WTC11 (cell line): Measurements from ENCODE around the gene PTPRN2. TPM values are rescaled to one million over a fixed set of nuclear protein-coding genes. Genes with fewer than 3 reads are reported as not detected.

ENCODE experiments used
- ATAC-seq: fragments of 200-7000 bp; cut with Tn5 transposase; 2 replicates; pipeline ENCODE4 v1.10.0; 2021; ENCODE audit warnings: mild to moderate bottlenecking, moderate library complexity
- CTCF ChIA-PET: fragments of 300-600 bp; sonication (Branson Sonifier 250); formaldehyde crosslinking; loops from one replicate; lab custom pipeline; 2021; ENCODE audit warnings: antibody characterized with exemption; lab: Charles Lee
- POLR2A ChIA-PET: fragments of 350-600 bp; sonication (Branson Sonifier 250); formaldehyde crosslinking; loops from one replicate; lab custom pipeline; 2021; ENCODE audit warnings: antibody characterized with exemption; lab: Charles Lee
- DNase-seq: peaks from one replicate; pipeline ENCODE4 v3.0.0; 2021; ENCODE audit warnings: low spot score
- H3K27ac Mint-ChIP-seq: 2 replicates; pipeline ENCODE4 v1.8.0; 2021; ENCODE audit warnings: mixed read lengths
- H3K27me3 Mint-ChIP-seq: 2 replicates; pipeline ENCODE4 v1.8.0; 2021; ENCODE audit warnings: low read depth, mild to moderate bottlenecking, moderate library complexity, mixed read lengths
- H3K36me3 Mint-ChIP-seq: 2 replicates; pipeline ENCODE4 v1.8.0; 2021; ENCODE audit warnings: mixed read lengths
- H3K4me1 Mint-ChIP-seq: 2 replicates; pipeline ENCODE4 v1.8.0; 2022; ENCODE audit warnings: mixed read lengths
- H3K4me3 Mint-ChIP-seq: 2 replicates; pipeline ENCODE4 v1.8.0; 2021; ENCODE audit warnings: mild to moderate bottlenecking, moderate library complexity, mixed read lengths
- H3K9me3 Mint-ChIP-seq: 2 replicates; pipeline ENCODE4 v1.8.0; 2021; ENCODE audit warnings: mixed read lengths
- ESRRA ChIP-seq: sonication (generic); formaldehyde crosslinking; IDR thresholded peaks from 2 replicates; pipeline ENCODE4 v1.8.1; 2022; ENCODE audit warnings: mild to moderate bottlenecking, missing genetic modification reagents, borderline replicate concordance
- FOXJ3 ChIP-seq: sonication (generic); formaldehyde crosslinking; IDR thresholded peaks from 2 replicates; pipeline ENCODE4 v1.9.0; 2021; ENCODE audit warnings: missing genetic modification reagents, mild to moderate bottlenecking, borderline replicate concordance
- GTF2I ChIP-seq: fragments of 250-450 bp; sonication (Bioruptor Pico); conservative IDR thresholded peaks from 2 replicates; pipeline ENCODE4 v1.4.0; 2021; ENCODE audit warnings: mild to moderate bottlenecking
- JUN ChIP-seq: sonication (generic); formaldehyde crosslinking; IDR thresholded peaks from 2 replicates; pipeline ENCODE4 v1.8.0; 2023; ENCODE audit warnings: mild to moderate bottlenecking, missing genetic modification reagents
- NR1H2 ChIP-seq: sonication (generic); formaldehyde crosslinking; IDR thresholded peaks from 2 replicates; pipeline ENCODE4 v1.9.0; 2021; ENCODE audit warnings: mild to moderate bottlenecking, moderate library complexity, missing genetic modification reagents
- PRRX2 ChIP-seq: fragments of 250-450 bp; sonication (Bioruptor Pico); IDR thresholded peaks from 2 replicates; pipeline ENCODE4 v1.8.0; 2021; ENCODE audit warnings: mild to moderate bottlenecking
- RELA ChIP-seq: sonication (generic); formaldehyde crosslinking; IDR thresholded peaks from 2 replicates; pipeline ENCODE4 v1.8.1; 2022; ENCODE audit warnings: missing genetic modification reagents, mild to moderate bottlenecking, borderline replicate concordance
- SOX15 ChIP-seq: fragments of 250-450 bp; sonication (Bioruptor Pico); IDR thresholded peaks from 2 replicates; pipeline ENCODE4 v1.9.0; 2021; ENCODE audit warnings: mild to moderate bottlenecking
- TEAD1 ChIP-seq: sonication (generic); formaldehyde crosslinking; IDR thresholded peaks from 2 replicates; pipeline ENCODE4 v1.8.0; 2022; ENCODE audit warnings: mild to moderate bottlenecking, missing genetic modification reagents
- TP53 ChIP-seq: sonication (generic); formaldehyde crosslinking; IDR thresholded peaks from 2 replicates; pipeline ENCODE4 v1.8.1; 2023; ENCODE audit warnings: mild to moderate bottlenecking, missing genetic modification reagents
- ZNF138 ChIP-seq: sonication (generic); formaldehyde crosslinking; conservative IDR thresholded peaks from 2 replicates; pipeline ENCODE4 v1.8.1; 2022; ENCODE audit warnings: mild to moderate bottlenecking, moderate library complexity, missing genetic modification reagents
- ZNF317 ChIP-seq: sonication (generic); formaldehyde crosslinking; IDR thresholded peaks from 2 replicates; pipeline ENCODE4 v1.8.1; 2023; ENCODE audit warnings: low read depth, mild to moderate bottlenecking, moderate library complexity, missing genetic modification reagents, borderline replicate concordance
- ZNF416 ChIP-seq: fragments of 250-450 bp; sonication (Bioruptor Pico); IDR thresholded peaks from 2 replicates; pipeline ENCODE4 v1.9.0; 2021; ENCODE audit warnings: mild to moderate bottlenecking, inconsistent platforms
- total RNA-seq: library from RNA; stranded (reverse); gene quantifications from 3 replicates; pipeline ENCODE4 v1.2.3, GENCODE V29; 2021
- TF ChIP-seq, protein P1 (sequence below): sonication (generic); formaldehyde crosslinking; conservative IDR thresholded peaks from 2 replicates; pipeline ENCODE4 v1.8.1; 2023; ENCODE audit warnings: mild to moderate bottlenecking, low read depth, missing genetic modification reagents, moderate library complexity
- TF ChIP-seq, protein P2 (sequence below): fragments of 250-450 bp; sonication (Bioruptor Pico); IDR thresholded peaks from 2 replicates; pipeline ENCODE4 v1.8.0; 2021; ENCODE audit warnings: mild to moderate bottlenecking
- TF ChIP-seq, protein P3 (sequence below): sonication (generic); formaldehyde crosslinking; IDR thresholded peaks from 2 replicates; pipeline ENCODE4 v1.8.1; 2022; ENCODE audit warnings: missing genetic modification reagents, borderline replicate concordance
- TF ChIP-seq, protein P4 (sequence below): fragments of 250-450 bp; sonication (Bioruptor Pico); IDR thresholded peaks from 2 replicates; pipeline ENCODE4 v1.9.0; 2021; ENCODE audit warnings: moderate library complexity, mild to moderate bottlenecking, inconsistent platforms, borderline replicate concordance
- TF ChIP-seq, protein P5 (sequence below): sonication (generic); formaldehyde crosslinking; IDR thresholded peaks from 2 replicates; pipeline ENCODE4 v1.8.1; 2022; ENCODE audit warnings: mild to moderate bottlenecking, missing genetic modification reagents, moderate library complexity, borderline replicate concordance
- TF ChIP-seq, protein P6 (sequence below): fragments of 200-600 bp; IDR thresholded peaks from 2 replicates; pipeline ENCODE4 v1.8.0; 2022; ENCODE audit warnings: antibody characterized with exemption
- TF ChIP-seq, protein P7 (sequence below): sonication (generic); formaldehyde crosslinking; IDR thresholded peaks from 2 replicates; pipeline ENCODE4 v1.8.1; 2023; ENCODE audit warnings: mild to moderate bottlenecking, missing genetic modification reagents

Gene PTPRN2
- total RNA-seq, 1 experiment from 2014 or later = 4.7 TPM

DNA sequence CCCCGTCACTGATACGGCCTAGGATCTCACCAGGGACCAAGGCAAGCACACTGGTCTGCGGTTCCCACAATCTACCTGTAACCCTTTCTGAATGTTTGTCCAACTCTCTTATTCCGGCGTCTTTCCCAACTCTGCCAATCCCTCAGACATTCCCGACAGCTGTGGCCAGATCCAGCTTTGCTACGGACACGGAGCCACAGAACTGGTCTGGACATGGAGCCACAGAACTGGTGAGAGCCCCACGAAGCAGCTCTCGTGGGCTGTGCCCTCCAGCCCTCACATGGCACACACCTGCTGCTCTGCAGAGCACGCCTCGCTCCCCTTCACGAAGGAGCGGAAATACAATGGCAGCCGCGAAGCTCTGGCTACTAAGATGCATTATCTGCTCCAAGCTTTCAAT, 874.0 kb downstream of the PTPRN2 start (continued):
- TF ChIP-seq, protein P1, sequence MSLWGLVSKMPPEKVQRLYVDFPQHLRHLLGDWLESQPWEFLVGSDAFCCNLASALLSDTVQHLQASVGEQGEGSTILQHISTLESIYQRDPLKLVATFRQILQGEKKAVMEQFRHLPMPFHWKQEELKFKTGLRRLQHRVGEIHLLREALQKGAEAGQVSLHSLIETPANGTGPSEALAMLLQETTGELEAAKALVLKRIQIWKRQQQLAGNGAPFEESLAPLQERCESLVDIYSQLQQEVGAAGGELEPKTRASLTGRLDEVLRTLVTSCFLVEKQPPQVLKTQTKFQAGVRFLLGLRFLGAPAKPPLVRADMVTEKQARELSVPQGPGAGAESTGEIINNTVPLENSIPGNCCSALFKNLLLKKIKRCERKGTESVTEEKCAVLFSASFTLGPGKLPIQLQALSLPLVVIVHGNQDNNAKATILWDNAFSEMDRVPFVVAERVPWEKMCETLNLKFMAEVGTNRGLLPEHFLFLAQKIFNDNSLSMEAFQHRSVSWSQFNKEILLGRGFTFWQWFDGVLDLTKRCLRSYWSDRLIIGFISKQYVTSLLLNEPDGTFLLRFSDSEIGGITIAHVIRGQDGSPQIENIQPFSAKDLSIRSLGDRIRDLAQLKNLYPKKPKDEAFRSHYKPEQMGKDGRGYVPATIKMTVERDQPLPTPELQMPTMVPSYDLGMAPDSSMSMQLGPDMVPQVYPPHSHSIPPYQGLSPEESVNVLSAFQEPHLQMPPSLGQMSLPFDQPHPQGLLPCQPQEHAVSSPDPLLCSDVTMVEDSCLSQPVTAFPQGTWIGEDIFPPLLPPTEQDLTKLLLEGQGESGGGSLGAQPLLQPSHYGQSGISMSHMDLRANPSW (CRISPR knock-in tag) = no peak
- TF ChIP-seq NR1H2 (CRISPR knock-in tag) = no peak
- TF ChIP-seq, protein P2, sequence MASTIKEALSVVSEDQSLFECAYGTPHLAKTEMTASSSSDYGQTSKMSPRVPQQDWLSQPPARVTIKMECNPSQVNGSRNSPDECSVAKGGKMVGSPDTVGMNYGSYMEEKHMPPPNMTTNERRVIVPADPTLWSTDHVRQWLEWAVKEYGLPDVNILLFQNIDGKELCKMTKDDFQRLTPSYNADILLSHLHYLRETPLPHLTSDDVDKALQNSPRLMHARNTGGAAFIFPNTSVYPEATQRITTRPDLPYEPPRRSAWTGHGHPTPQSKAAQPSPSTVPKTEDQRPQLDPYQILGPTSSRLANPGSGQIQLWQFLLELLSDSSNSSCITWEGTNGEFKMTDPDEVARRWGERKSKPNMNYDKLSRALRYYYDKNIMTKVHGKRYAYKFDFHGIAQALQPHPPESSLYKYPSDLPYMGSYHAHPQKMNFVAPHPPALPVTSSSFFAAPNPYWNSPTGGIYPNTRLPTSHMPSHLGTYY (CRISPR knock-in tag) = no peak
- TF ChIP-seq TEAD1 = no peak
- no peak for TF ChIP-seq TP53 (CRISPR knock-in tag)
- no peak for TF ChIP-seq GTF2I

DNA sequence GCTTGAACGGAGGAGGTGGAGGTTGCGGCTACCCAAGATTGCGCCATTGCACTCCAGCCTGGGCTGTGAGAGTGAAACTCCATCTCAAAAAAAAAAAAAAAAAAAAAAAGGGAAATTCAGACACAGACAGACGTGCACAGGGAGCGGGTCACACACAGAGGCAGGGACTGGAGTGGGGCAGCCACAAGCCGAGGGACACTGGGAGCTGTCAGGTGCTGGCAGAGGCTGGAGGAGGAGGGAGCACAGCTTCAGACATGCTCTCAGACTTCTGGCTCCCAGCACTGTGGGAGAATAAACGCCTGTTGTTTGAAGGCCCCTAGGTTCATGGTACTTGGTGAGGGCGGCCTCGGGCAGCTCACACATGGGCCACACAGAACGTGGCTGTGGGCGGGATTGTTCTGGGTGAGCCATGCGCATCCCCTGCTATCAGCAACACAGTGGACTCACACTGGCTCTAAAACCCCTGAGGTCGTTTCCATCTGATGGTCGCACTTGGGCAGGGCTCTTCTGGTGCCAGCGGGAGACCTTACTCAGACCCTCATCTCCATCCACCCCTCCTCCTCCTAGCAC, 874.9 kb downstream of the PTPRN2 start:
- ChIA-PET CTCF (no interaction called here), POLR2A (no interaction called here)
- Mint-ChIP-seq H3K27ac (no peak overlapping the region), H3K9me3 (peaks cover 32% of the 10 kb centered on the region), H3K4me1 (no peaks in the 10 kb centered on the region), H3K36me3 (peaks cover 14% of the 10 kb centered on the region), H3K27me3 (peaks cover 8% of the 10 kb centered on the region), H3K4me3 (no peak overlapping the region)
- ATAC-seq (peak; percentile 20), DNase-seq (no peak)
- no peak for TF ChIP-seq PRRX2 (CRISPR knock-in tag)
- TF ChIP-seq SOX15 (CRISPR knock-in tag) = no peak

DNA sequence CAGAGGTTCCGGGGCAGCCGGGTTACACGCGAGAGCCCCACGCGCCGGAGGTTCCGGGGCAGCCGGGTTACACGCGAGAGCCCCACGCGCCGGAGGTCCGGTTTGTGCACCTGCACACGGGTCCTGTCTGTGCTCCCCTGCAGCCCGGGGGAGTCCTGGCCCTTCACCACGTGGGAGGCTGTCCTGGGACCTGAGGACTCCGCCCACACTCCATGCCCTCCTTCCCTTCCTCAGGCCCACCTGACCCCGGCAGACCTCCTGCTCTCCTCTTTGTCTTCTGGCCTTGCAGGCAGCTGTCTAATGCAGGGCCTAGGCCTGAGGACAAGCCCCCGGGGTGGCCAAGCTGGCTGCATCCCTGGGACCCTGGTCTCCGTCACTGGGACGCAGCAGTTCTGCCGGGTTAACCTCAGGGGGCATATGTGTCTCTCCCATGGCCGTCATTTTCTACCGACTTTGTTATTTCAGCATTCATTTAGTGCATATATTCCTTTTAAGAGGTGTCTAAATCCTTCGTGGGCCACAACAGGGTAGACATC, 876.2 kb downstream of the PTPRN2 start:
- ChIA-PET CTCF (no interaction called here), POLR2A (no interaction called here)
- TF ChIP-seq ZNF138 (CRISPR knock-in tag) (no peak), ZNF416 (no peak)
- TF ChIP-seq, protein P3, sequence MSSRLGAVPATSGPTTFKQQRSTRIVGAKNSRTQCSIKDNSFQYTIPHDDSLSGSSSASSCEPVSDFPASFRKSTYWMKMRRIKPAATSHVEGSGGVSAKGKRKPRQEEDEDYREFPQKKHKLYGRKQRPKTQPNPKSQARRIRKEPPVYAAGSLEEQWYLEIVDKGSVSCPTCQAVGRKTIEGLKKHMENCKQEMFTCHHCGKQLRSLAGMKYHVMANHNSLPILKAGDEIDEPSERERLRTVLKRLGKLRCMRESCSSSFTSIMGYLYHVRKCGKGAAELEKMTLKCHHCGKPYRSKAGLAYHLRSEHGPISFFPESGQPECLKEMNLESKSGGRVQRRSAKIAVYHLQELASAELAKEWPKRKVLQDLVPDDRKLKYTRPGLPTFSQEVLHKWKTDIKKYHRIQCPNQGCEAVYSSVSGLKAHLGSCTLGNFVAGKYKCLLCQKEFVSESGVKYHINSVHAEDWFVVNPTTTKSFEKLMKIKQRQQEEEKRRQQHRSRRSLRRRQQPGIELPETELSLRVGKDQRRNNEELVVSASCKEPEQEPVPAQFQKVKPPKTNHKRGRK (CRISPR knock-in tag) = no peak
- peaks cover 39% of the 10 kb centered on the region for H3K9me3 Mint-ChIP-seq
- H3K4me3 Mint-ChIP-seq = no peak overlapping the region
- ATAC-seq = no peak
- no peaks in the 10 kb centered on the region for H3K4me1 Mint-ChIP-seq
- H3K27me3 Mint-ChIP-seq = peaks cover 7% of the 10 kb centered on the region; the same call in 1 of the 2 replicates
- H3K27ac Mint-ChIP-seq = no peak overlapping the region
- H3K36me3 Mint-ChIP-seq = peaks cover 16% of the 10 kb centered on the region
- DNase-seq = peak; percentile 6

DNA sequence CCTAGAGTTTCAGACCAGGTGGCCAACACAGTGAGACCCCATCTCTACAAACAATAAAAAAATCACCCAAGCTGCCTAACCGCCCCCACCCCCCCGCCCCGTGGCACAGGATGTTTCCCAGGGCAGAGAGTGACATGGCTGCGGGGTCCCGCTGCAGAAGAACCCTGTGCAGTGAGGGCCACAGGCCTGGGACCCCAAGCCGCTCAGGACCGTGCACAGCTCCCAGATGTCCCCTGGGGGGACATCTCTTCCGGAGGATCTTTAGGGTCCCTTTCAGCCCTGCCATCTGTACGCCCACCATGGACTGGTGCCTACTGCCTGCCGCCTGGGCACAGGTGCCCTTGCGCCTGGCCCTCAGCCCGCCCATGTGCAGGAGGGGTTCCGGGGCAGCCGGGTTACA, 877.2 kb downstream of the PTPRN2 start:
- peak; percentile 5 for DNase-seq
- no peak for ATAC-seq
- Mint-ChIP-seq H3K4me3 (no peak overlapping the region), H3K36me3 (peaks cover 16% of the 10 kb centered on the region), H3K27me3 (peaks cover 14% of the 10 kb centered on the region), H3K4me1 (no peaks in the 10 kb centered on the region), H3K27ac (no peak overlapping the region), H3K9me3 (peaks cover 39% of the 10 kb centered on the region)
- ChIA-PET CTCF (no interaction called here), POLR2A (no interaction called here)
- TF ChIP-seq GTF2I (no peak), FOXJ3 (CRISPR knock-in tag) (no peak), ESRRA (CRISPR knock-in tag) (no peak), RELA (no peak), ZNF317 (CRISPR knock-in tag) (no peak), JUN (CRISPR knock-in tag) (no peak)
- TF ChIP-seq, protein P4, sequence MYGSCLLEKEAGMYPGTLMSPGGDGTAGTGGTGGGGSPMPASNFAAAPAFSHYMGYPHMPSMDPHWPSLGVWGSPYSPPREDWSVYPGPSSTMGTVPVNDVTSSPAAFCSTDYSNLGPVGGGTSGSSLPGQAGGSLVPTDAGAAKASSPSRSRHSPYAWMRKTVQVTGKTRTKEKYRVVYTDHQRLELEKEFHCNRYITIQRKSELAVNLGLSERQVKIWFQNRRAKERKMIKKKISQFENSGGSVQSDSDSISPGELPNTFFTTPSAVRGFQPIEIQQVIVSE (CRISPR knock-in tag) = no peak
- TF ChIP-seq, protein P5, sequence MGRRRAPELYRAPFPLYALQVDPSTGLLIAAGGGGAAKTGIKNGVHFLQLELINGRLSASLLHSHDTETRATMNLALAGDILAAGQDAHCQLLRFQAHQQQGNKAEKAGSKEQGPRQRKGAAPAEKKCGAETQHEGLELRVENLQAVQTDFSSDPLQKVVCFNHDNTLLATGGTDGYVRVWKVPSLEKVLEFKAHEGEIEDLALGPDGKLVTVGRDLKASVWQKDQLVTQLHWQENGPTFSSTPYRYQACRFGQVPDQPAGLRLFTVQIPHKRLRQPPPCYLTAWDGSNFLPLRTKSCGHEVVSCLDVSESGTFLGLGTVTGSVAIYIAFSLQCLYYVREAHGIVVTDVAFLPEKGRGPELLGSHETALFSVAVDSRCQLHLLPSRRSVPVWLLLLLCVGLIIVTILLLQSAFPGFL (CRISPR knock-in tag) = no peak
- TF ChIP-seq, protein P6, sequence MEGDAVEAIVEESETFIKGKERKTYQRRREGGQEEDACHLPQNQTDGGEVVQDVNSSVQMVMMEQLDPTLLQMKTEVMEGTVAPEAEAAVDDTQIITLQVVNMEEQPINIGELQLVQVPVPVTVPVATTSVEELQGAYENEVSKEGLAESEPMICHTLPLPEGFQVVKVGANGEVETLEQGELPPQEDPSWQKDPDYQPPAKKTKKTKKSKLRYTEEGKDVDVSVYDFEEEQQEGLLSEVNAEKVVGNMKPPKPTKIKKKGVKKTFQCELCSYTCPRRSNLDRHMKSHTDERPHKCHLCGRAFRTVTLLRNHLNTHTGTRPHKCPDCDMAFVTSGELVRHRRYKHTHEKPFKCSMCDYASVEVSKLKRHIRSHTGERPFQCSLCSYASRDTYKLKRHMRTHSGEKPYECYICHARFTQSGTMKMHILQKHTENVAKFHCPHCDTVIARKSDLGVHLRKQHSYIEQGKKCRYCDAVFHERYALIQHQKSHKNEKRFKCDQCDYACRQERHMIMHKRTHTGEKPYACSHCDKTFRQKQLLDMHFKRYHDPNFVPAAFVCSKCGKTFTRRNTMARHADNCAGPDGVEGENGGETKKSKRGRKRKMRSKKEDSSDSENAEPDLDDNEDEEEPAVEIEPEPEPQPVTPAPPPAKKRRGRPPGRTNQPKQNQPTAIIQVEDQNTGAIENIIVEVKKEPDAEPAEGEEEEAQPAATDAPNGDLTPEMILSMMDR = no peak
- TF ChIP-seq, protein P7, sequence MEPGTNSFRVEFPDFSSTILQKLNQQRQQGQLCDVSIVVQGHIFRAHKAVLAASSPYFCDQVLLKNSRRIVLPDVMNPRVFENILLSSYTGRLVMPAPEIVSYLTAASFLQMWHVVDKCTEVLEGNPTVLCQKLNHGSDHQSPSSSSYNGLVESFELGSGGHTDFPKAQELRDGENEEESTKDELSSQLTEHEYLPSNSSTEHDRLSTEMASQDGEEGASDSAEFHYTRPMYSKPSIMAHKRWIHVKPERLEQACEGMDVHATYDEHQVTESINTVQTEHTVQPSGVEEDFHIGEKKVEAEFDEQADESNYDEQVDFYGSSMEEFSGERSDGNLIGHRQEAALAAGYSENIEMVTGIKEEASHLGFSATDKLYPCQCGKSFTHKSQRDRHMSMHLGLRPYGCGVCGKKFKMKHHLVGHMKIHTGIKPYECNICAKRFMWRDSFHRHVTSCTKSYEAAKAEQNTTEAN (CRISPR knock-in tag) = no peak
